GM10266 (cell line): ENCODE data around the gene MRPL47.

ENCODE experiments used
- DNase-seq: peaks from one replicate; pipeline ENCODE4 v3.0.0; 2012; ENCODE audit errors: extremely low spot score
- CTCF ChIP-seq: IDR thresholded peaks from 2 replicates; pipeline ENCODE4 v1.5.1; 2012; ENCODE audit warnings: mild to moderate bottlenecking, low read depth; ENCODE audit not compliant: control insufficient read depth, insufficient read depth; ENCODE audit errors: missing control alignments

Gene MRPL47

GRCh38 chr3:179589143-179589542, 15.3 kb downstream of the MRPL47 start:
- TF ChIP-seq CTCF = no peak
- peak; percentile 27 for DNase-seq

- TF ChIP-seq CTCF = no peak
- DNase-seq = no peak
These were observed 23.4 kb downstream of the MRPL47 start for GRCh38 chr3:179580992-179581391.

DNA sequence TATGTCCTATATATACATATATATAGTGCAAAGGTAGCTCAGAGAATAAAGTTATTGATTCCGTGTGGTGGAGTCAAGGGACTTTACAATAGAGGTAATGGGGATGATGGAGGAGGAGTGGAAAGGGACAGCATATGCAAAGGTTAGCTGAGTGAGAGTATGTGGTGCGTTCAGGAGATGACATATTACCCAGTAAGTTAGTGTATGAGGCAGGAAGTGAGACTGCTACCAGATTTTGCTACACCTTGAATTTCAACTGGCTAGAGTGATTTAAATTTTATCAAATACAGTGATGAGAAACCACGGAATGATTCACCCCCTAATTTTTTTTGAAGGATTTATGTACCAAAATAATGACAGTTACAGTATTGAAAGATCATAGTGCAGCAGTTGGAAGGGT, 38.9 kb downstream of the MRPL47 start:
- peak; percentile 45 for DNase-seq
- TF ChIP-seq CTCF = no peak

GRCh38 chr3:179563271-179563783, 41.1 kb downstream of the MRPL47 start:
- no peak for TF ChIP-seq CTCF
- peak; percentile 77 for DNase-seq

DNA sequence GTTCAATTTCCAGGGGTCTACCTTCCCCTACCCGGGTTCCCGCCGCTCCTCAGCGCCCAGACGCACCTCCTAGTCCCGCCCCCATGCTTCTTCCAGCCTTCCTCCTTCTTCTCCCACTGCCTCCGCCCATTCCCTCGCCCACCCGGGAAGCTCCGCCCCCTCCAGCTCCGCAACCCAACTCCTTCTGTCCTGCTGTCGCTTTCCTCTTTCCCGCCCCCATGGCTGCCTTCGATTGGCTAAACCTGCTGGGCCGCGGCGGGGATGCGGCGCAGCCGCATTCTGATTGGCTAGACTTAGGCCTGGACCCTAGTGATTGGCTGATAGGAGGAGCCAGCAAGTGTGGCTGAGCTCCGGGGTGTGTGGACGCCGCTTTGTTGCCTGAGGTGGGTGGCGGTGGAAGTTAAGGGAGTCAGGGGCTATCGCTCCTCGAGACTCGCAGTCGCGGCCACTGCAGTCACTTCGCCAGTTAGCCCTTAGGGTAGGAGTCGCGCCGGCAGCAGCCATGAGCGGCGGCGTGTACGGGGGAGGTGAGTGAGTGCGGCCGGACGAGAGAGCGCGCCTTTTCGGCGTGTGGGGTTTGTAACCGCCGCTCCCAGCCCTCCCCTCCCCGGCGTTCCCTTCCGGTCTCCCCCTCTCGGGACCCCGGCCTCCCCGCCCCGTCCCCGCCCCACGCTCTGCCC, 41.7 kb downstream of the MRPL47 start, which contains the start of gene ACTL6A:
Gene ACTL6A (plus strand): TSS at position 336 of the 680 bp plus-strand sequence. CDS start 167 bp downstream, at position 503.
- peak; percentile 100 for DNase-seq
- TF ChIP-seq CTCF = no peak

GRCh38 chr3:179560791-179561190, 43.6 kb downstream of the MRPL47 start:
- no peak for TF ChIP-seq CTCF
- DNase-seq = no peak

DNA sequence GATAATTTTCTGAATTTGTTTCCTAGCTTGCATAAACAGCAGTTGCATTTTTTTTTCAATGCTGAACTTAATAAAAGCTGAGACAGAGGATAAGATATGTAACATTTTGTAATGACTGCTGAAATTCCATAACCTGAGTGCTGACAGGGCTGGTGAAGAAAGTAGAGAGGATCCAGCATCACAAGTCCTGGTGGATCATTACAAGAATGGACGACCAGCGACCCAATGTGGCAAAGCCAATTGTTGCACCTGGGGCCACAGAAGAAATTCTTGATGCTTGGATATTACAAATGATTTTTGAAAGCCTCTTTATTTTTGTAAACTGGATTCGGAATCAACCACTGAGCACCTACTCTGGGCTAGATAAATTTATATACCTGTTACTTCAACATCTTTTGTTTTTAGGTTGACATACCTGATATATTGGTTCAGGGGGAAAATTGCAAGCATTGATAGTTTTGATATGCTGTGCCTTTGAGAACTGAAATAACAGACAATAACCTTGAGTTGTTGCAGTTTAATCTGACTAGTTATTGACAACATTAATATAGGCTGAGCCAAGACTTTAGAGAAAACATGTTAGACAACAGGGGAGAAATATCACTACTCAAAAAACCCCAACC, 45.6 kb downstream of the MRPL47 start:
- peak; percentile 72 for DNase-seq
- peak; percentile 94 for TF ChIP-seq CTCF
